ENCODE measurements around the gene PHF11.
A peak's percentile ranks its signal among the peaks of the same experiment; 100 is the strongest.

The PHF11 gene

DNA sequence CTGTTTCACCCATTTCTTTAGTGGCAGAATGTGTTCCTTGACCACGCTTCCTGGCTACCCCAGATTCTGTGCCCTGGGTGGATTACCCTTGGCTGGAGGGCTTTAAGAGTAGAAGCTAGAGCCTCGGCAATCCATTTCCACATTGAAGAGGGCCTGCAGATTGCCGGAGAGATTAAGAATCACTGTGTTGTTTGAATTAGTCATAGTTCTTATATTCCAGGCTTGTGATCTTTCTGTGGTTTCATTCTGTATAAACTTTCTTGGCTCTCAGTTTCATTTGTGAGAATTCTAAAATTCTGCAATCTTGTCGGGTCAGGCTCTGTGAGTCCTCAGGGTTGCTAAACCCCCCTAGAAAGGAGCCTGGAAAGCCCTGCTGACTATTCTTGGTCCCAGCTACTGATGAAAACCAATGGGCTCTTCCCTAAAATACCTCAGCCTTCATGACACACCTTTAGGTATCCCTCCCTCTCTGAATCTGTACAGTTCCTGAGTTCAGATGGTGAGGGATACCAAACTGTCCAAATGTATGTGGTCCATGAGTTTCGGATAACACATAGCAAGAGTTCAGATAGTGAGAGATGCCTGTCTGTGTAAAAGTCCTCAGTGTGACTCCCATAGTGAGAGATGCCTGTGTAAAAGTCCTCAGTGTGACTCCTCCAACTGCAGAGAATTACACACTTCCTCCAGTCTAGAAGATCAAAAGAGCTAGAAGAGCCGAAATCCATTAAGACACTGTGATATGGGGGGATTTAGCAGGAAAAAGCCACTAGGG is 4.3 kb downstream of the PHF11 start:
- no peak for DNase-seq

DNA sequence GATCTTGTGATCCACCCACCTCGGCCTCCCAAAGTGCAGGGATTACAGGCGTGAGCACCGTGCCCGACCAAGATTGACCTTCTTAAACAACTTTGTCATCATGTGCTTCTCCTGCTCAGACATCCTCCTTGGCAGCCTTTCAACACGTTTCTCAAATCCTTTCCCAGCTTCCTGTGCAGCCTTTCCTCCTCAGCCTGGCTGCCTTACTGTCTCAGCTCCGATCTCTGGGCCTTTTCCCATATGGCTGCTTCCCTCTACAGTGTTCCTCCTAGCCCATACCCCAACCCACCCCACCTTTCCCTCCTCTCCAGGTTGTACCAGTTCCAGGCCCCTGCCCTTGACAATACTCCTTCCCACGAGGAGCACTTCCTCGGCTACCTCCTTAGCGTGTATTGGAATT is 7.2 kb downstream of the PHF11 start:
- DNase-seq, result no peak

DNA sequence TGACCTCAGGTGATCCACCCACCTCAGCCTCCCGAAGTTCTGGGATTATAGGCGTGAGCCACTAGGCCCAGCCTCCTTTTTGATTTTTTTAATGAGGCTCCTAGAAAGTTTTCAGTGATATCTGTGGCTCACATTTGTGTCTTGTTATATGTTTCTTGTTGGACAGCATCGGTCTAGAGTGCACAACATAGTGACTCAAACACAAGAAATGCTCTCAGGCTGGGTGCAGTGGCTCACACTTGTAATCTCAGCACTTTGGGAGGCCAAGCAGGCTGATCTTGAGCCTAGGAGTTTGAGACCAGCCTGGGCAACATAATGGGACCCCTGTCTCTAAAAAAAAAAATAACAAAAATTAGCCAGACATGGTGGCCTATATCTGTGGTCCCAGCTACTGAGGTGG is 8.2 kb downstream of the PHF11 start:
- no peak for DNase-seq

GRCh38 chr13:49512578-49512977 is 16.8 kb downstream of the PHF11 start:
- DNase-seq, result no peak

- no peak for DNase-seq
These were observed 20.7 kb downstream of the PHF11 start for GRCh38 chr13:49516467-49516866.

DNA sequence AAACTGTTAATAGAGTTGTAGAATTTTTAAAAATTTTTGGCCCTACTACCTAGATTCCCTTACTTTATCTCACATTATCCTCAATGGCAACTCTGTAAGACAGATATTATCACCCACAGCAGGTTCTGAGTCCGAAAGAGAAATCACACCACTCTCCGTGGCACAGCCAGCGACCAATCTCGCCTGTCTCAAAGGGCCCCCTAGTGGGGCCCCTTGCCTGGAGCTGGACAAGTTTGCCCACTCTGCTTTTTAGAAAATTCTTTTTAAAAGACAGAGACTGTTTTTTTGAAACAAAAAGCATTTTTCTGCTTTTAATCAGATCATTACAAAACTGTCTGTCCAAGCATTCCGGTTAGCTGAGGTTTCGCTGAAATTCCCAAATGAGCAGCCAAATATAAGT is 21.7 kb downstream of the PHF11 start:
- DNase-seq, result no peak

DNA sequence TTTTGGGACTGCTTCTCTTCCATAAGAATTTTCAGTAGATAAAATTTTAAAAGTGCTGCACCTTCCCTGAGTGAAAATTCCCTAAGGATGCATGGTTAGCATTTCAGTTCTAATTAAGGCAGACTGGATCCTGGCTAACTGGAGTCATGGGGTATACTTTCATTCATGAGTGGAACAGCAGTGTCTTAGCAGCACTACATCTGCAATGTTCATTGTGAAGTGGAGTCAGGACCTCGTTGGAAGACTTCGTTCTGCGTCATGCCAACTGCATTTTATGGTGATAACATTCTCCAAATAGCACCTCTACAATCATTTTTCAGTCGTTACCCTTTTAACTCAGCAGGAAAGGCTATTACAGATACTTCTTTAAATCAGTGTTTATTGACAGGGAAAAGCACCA is 25.5 kb downstream of the PHF11 start:
- DNase-seq, result no peak

DNA sequence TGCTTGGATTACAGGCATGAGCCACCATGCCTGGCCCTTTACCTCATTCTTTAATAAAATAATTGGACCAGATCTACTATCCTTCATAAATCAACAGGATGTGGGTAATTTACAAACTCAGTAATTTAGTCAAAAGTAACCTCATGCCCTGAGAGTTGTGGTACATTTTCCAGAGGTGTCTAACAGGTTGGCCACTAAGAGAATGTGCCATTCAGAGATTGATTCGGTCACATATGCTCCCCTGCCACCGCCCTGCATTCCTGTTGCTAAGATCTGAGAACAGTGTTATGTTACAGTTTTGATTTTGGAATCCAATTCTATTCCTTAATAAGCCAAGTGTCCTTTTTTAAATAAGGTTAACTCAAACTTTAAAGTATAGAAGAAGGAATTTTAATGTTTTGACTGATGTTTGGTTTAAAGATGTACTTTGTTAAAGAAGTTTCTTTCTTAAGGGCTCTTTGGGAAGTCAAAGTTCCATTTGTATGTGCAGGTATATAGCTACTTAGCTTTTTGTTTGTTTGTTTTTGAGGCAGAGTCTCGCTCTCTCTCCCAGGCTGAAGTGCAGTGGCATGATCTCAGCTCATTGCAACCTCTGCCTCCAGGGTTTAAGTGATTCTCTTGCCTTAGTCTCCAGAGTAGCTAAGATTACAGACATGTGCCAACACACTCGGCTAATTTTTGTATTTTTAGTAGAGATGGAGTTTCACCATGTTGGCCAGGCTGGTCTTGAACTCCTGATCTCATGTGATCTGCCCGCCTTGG is 29.2 kb downstream of the PHF11 start:
- DNase-seq, result no peak

DNA sequence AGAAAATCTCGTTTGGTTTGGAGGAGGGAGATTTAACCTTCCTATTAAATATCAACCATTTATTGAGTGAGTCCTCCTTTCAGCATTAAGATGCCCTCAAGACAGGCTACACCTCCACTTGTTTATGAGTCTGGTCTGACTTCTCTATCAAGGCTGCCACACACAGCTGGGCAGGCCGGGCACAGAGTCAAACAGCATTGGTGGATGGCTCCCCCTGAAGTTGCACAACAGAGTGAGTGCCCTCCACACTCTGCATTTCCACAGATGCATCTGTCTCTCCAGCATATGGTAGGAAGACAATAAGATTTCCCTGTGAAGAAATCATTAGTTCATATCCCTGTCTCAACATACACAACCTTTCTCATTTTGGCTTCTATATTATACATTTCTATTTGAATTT is 31.4 kb downstream of the PHF11 start:
- no peak for DNase-seq

DNA sequence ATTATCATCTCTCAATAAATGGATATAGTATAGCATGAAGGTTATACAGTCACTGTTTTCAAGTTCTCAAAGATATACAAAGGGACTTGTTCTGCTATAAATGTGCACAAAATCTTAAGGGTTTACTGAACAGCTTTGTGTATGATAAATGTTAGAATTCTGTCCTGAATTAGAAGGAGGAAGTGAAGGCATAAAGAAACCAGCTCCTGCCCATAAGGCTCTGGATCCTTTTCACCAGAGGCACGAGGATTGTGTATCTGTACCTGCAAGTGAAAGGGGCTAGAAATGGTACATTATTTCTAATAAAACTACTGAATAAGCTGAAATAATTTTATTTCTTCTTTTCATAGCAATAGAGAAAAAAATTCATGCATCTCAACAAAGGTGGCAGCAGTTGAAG is 32.4 kb downstream of the PHF11 start:
- DNase-seq, result no peak

DNA sequence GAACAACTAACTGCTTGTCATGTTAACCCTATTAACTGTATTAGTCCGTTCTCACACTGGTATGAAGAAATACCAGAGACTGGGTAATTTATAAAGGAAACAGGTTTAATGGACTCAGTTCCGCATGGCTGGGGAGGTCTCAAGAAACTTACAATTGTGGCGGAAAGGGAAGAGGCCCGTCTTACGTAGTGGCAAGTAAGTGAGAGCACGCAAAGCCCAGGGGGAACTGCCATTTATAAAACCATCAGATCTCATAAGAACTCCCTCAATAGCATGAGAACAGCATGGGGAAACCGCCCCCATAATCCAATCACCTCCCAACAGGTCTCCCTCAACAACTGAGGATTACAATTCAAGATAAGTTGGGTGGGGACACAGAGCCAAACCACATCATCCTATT is 34.7 kb downstream of the PHF11 start:
- no peak for DNase-seq

GRCh38 chr13:49532593-49532992 is 36.8 kb downstream of the PHF11 start:
- no peak for DNase-seq

GRCh38 chr13:49533011-49533410 is 37.3 kb downstream of the PHF11 start:
- no peak for DNase-seq

- no peak for DNase-seq
These were observed 38.0 kb downstream of the PHF11 start for GRCh38 chr13:49533591-49534269.

DNA sequence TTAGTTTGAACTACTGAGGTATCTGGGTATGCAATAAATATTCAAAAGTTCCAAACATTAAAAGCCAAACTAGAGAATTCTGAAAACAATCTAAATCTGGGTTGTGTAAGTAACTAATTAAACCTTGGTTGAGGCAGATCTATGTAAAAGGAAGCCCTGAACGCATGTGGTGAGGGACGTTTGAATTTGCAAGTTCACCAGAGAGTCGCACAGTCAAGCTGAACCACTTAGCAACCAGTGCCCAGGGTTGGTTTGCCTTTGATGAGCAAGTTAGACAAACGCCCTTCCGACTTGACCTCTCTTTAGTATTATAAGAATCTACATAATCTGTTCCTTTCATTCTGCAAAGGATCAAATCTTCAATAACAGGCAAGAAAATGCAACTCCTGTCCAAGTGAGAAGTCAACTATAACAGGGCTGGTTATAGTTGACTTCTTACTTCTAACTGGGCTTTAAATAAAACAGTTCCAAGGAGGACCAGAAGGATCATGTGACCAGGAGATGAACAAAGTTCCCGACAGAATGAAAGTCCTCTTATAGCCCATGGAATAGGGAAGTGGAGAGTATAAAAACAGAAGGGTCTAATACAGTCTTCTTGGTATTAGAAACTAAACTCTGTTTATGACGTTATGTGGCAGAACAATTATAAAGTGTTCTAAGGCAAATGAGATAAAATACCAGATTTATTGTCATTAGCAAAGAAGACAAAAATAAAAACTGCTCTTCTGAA is 40.6 kb downstream of the PHF11 start:
- no peak for DNase-seq

GRCh38 chr13:49538404-49538803 is 42.7 kb downstream of the PHF11 start:
- no peak for DNase-seq

DNA sequence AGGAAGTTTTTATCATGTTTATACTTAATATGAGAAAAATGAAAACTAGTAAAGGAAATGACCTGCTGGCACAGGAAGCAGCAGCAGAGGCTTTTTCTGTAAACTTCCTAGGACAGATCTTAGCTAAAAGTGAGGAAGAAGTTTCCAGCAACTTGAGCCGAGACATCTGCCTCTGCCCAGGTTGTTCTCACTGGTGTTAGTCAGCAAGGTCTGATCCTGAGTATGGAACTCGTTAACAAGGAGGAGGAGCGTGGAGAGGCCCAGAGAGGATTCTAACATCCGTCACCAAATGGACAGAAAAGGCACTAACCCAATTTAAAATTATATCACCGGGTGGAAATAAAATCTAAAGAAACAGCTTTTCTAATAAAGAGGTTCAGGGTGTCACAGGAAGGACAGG is 43.6 kb downstream of the PHF11 start:
- no peak for DNase-seq

DNA sequence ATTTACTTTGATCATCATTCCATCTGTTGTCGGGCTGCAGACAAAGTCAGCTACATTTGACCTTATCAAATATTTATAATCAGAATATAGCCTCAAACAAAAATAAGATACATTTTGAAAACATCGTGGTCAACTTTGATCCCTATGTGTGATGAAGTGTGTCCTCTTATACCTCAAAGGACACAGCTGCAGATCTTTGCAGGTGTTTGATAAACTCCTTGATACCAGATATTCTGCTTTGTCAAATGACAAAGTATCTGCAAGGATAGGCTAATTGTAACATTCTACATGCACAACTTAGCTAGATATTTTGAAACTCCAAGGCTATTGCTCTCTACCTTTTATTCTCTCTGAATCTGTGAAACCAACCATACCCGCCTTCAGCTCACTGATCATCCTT is 44.0 kb downstream of the PHF11 start:
- no peak for DNase-seq

GRCh38 chr13:49540552-49540951 is 44.8 kb downstream of the PHF11 start:
- peak; percentile 7 to 13 for DNase-seq

GRCh38 chr13:49543656-49544055 is 47.9 kb downstream of the PHF11 start:
- no peak for DNase-seq

DNA sequence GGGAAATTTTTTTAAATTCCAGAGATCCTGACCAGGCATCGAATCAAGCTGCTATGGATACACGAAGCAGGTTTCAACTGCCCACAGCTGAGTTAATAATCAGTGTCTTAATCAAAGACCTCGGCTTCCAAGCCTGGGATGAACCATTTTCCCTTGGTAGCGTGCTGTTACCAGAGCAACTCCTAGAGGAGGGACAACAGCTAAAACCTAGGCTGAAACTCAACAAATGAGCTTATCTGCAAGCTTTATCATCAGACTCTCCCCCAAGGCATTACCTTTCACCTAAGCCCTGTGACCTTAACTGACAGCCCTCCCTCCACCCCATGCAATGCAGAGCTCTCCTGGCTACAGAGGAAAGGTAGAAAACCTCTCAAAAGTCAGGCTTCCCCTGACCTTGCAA is 49.9 kb downstream of the PHF11 start:
- no peak for DNase-seq

- no peak for DNase-seq
These were observed 50.8 kb downstream of the PHF11 start for GRCh38 chr13:49546561-49546960.

DNA sequence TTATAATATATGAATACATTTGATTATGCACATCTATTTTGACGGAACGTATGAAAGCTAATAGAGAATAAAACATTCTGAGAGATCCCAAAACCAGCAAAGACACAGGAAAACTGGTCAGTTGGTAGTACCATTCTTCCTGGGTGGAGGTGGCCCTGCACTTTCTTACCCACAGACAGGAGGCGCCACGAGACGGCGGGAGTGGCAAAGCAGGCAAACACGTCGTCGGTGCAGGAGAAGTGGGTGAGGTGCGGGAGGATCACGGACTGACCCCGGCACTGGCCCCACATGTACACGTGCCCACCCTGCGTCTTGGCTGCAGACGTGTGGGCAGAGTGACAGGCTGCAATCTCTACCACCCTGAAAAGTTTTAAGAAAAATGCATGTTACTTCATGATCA is 53.5 kb downstream of the PHF11 start:
- DNase-seq, result no peak

Measured in activated CD4-positive, alpha-beta T cell treated with anti-CD3 and anti-CD28 coated beads, Interleukin-2, amount 50 U/mL, for 4 hours (primary cell).